Measurements from ENCODE around the gene ADI1. TPM values are rescaled to one million over a fixed set of nuclear protein-coding genes. Genes with fewer than 3 reads are reported as not detected.

Gene ADI1
- total RNA-seq, 2 experiments from 2014 or later: 19.2 to 22.1 TPM

DNA sequence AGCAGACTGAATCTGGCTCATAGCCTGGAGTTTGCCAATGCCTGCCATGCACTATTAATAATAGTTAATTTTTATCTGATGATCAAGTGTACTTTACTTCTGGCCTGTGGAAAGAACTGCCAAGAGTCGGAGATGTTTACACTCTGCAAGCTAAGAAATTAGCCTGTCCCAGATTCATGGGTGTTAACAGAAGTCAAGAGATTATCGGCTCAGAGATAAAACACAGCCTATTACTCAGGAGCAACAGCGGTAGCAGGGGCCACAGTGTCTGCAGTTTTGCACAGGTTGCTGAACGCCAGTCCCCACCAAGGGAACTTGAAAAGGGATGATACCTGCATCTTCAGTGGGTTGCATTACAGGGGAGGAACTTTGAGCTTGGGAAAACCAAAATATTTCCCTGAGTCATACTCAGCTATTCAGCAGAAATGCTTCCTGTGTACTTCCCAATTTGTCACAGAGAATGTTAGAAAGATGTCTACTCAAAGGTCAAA, 4.3 kb upstream of the ADI1 start:
- no peaks in the 10 kb centered on the region for H3K36me3 ChIP-seq (ENCODE audit: insufficient read depth, low read length)
- no peaks in the 10 kb centered on the region for H3K9me2 ChIP-seq (ENCODE audit: insufficient read depth, low read length)
- H3K27ac ChIP-seq (ENCODE audit: low read depth, low read length, poor library complexity, severe bottlenecking): no peak overlapping the region
- no peak for DNase-seq (ENCODE audit: low spot score)
- peaks cover 15% of the 10 kb centered on the region for H3K4me1 ChIP-seq (ENCODE audit: insufficient read depth, low read length, poor library complexity, severe bottlenecking)
- no peaks in the 10 kb centered on the region for H3K9me3 ChIP-seq (ENCODE audit: low read length)
- H3K4me3 ChIP-seq (ENCODE audit: low read depth, low read length, poor library complexity, severe bottlenecking): no peak overlapping the region
- no peak overlapping the region for H2AFZ ChIP-seq (ENCODE audit: low read length)
- H3K4me2 ChIP-seq (ENCODE audit: low read length): no peak overlapping the region
- no TSS peak for BruUV-seq (replicated peaks)
- TF ChIP-seq EZH2phosphoT487 (IDR thresholded peaks at IDR 0.05; ENCODE audit: borderline replicate concordance, low read depth, low read length) (no peak), CTCF (conservative IDR thresholded peaks at IDR 0.05; ENCODE audit: low read length) (no peak)
- no peaks in the 10 kb centered on the region for H4K20me1 ChIP-seq (ENCODE audit: insufficient read depth, low read length)
- H3K79me2 ChIP-seq (ENCODE audit: insufficient read depth, low read depth, low read length): no peaks in the 10 kb centered on the region
- POLR2A ChIA-PET: interaction anchor here (0.6 to 1.0 kb wide), 2 partner anchors 11 to 1421 kb away, joined by 3 to 6 read pairs; no protein-coding TSS in a partner anchor
- intact Hi-C loops (cut with micrococcal nuclease; ENCODE audit: unreplicated experiment): no loop called here
- CTCF ChIA-PET (ENCODE audit: unreplicated experiment): no interaction called here

DNA sequence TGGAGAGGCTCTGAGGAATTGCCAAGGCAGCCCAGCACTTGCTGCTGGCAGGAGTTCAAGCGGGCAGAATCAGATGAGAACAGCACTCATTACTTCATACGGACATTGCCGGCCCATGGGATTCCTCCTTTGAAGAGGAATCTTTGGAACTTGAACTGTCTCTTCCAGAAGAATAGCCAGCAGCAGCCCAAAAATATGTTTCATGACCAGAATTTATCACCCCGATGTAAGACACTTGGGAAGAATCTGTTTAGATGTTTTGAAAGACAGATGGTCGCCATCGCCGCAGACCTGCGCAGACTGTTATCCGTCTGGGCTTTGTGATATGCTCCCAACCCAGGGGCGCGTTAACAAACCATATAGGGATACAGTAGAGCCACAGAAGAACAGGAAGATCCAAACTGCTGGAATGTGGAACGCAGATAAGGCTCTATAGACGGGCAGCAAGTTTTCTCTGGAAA, 3.7 kb upstream of the ADI1 start:
- Histone ChIP-seq H3K79me2 (ENCODE audit: insufficient read depth, low read depth, low read length) (peaks cover 5% of the 10 kb centered on the region; the same call in 1 of the 2 replicates), H3K4me3 (ENCODE audit: low read depth, low read length, poor library complexity, severe bottlenecking) (no peak overlapping the region), H3K9me3 (ENCODE audit: low read length) (no peaks in the 10 kb centered on the region), H4K20me1 (ENCODE audit: insufficient read depth, low read length) (no peaks in the 10 kb centered on the region), H3K4me2 (ENCODE audit: low read length) (no peak overlapping the region), H3K9me2 (ENCODE audit: insufficient read depth, low read length) (no peaks in the 10 kb centered on the region), H3K27ac (ENCODE audit: low read depth, low read length, poor library complexity, severe bottlenecking) (no peak overlapping the region), H3K36me3 (ENCODE audit: insufficient read depth, low read length) (no peaks in the 10 kb centered on the region), H3K4me1 (ENCODE audit: insufficient read depth, low read length, poor library complexity, severe bottlenecking) (peaks cover 16% of the 10 kb centered on the region), H2AFZ (ENCODE audit: low read length) (no peak overlapping the region)
- ChIA-PET CTCF (ENCODE audit: unreplicated experiment) (no interaction called here), POLR2A (no interaction called here)
- DNase-seq (ENCODE audit: low spot score): no peak
- no TSS peak for BruUV-seq (replicated peaks)
- intact Hi-C loops (cut with micrococcal nuclease; ENCODE audit: unreplicated experiment): no loop called here
- TF ChIP-seq EZH2phosphoT487 (IDR thresholded peaks at IDR 0.05; ENCODE audit: borderline replicate concordance, low read depth, low read length): no peak
- no peak for TF ChIP-seq CTCF (conservative IDR thresholded peaks at IDR 0.05; ENCODE audit: low read length)

DNA sequence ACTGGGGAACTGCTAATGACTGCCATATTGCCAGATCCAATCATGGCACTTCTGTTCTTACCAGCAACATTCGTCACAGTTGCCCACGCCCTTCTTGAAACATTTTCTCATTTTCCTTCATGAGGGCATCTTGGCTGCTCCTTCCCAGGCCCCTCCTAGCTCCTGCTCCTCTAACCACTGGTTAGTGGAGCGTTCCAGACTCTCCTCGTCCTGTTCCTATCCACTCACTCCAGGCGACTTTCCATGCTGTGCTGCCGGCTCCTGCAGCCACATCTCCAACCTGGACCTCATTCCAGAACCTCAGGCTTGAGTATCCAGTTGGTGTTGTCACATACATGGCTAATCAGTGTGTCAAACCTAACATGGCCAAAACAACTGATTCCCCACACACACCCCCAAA, 1.3 kb upstream of the ADI1 start:
- Histone ChIP-seq H3K9me3 (ENCODE audit: low read length) (peaks cover 5% of the 10 kb centered on the region; the same call in 1 of the 2 replicates), H3K36me3 (ENCODE audit: insufficient read depth, low read length) (peaks cover 19% of the 10 kb centered on the region), H4K20me1 (ENCODE audit: insufficient read depth, low read length) (no peaks in the 10 kb centered on the region), H3K79me2 (ENCODE audit: insufficient read depth, low read depth, low read length) (peaks cover 14% of the 10 kb centered on the region; the same call in 1 of the 2 replicates), H2AFZ (ENCODE audit: low read length) (no peak overlapping the region), H3K4me2 (ENCODE audit: low read length) (peak overlapping the region; percentile 81), H3K9me2 (ENCODE audit: insufficient read depth, low read length) (no peaks in the 10 kb centered on the region), H3K27ac (ENCODE audit: low read depth, low read length, poor library complexity, severe bottlenecking) (no peak overlapping the region), H3K4me3 (ENCODE audit: low read depth, low read length, poor library complexity, severe bottlenecking) (peak overlapping the region; percentile 68), H3K4me1 (ENCODE audit: insufficient read depth, low read length, poor library complexity, severe bottlenecking) (peaks cover 19% of the 10 kb centered on the region)
- no TSS peak for BruUV-seq (replicated peaks)
- no peak for TF ChIP-seq CTCF (conservative IDR thresholded peaks at IDR 0.05; ENCODE audit: low read length)
- TF ChIP-seq EZH2phosphoT487 (IDR thresholded peaks at IDR 0.05; ENCODE audit: borderline replicate concordance, low read depth, low read length): no peak
- CTCF ChIA-PET (ENCODE audit: unreplicated experiment): interaction anchor here (0.8 kb wide), 1 partner anchor 90 kb away, joined by 4 read pairs; no protein-coding TSS in a partner anchor
- no peak for DNase-seq (ENCODE audit: low spot score)
- intact Hi-C loops (cut with micrococcal nuclease; ENCODE audit: unreplicated experiment): no loop called here
- POLR2A ChIA-PET: interaction anchor here (1.0 to 1.8 kb wide), 4 partner anchors 11 to 89 kb away, joined by 4 to 19 read pairs (median 4); no protein-coding TSS in a partner anchor
